Measurements from ENCODE around the gene UQCC3. TPM values are rescaled to one million over a fixed set of nuclear protein-coding genes. Genes with fewer than 3 reads are reported as not detected.
A peak's percentile ranks its signal among the peaks of the same experiment; 100 is the strongest.

Gene UQCC3
- total and polyA plus RNA-seq, 2 of the 13 experiments (the other 11 are each of a cell fraction or from before 2014, with no cell fraction given): 7.7 to 16.0 TPM

GRCh38 chr11:62671608-62672389 is at the start of gene UQCC3, which contains the start of gene LBHD1 (continued):
- TF ChIP-seq ZNF407 (CRISPR knock-in tag; IDR thresholded peaks at IDR 0.05; ENCODE audit: not compliant biosample characterization) (peak; percentile 30), MYPOP (CRISPR knock-in tag; IDR thresholded peaks at IDR 0.05) (peak; percentile 80), PRMT3 (CRISPR knock-in tag; IDR thresholded peaks at IDR 0.05; ENCODE audit: borderline replicate concordance, low read depth) (0 out of 2 replicates have a peak, but pooled peaks have one; percentile 56), NCOA1 (CRISPR knock-in tag; IDR thresholded peaks at IDR 0.05) (no peak), YEATS4 (CRISPR knock-in tag; IDR thresholded peaks at IDR 0.05; ENCODE audit: borderline replicate concordance) (peak; percentile 83), DRAP1 (CRISPR knock-in tag; IDR thresholded peaks at IDR 0.05) (peak; percentile 66), ZNF230 (CRISPR knock-in tag; IDR thresholded peaks at IDR 0.05) (no peak), ASH2L (IDR thresholded peaks at IDR 0.05; ENCODE audit: insufficient read length, low read depth, low read length) (peak; percentile 95), ZNF672 (CRISPR knock-in tag; IDR thresholded peaks at IDR 0.05) (0 out of 2 replicates have a peak, but pooled peaks have one; percentile 35), ZNF235 (CRISPR knock-in tag; IDR thresholded peaks at IDR 0.05; ENCODE audit: borderline replicate concordance) (no peak), TOE1 (CRISPR knock-in tag; IDR thresholded peaks at IDR 0.05) (peak; percentile 26; the same call in 1 of the 2 replicates), ZNF501 (CRISPR knock-in tag; IDR thresholded peaks at IDR 0.05) (peak; percentile 78; the same call in 1 of the 2 replicates), AGO1 (IDR thresholded peaks at IDR 0.05; ENCODE audit: low read depth, low read length, poor library complexity, severe bottlenecking) (peak; percentile 89), ZFAT (CRISPR knock-in tag; conservative IDR thresholded peaks at IDR 0.05) (no peak), TOPORS (CRISPR knock-in tag; IDR thresholded peaks at IDR 0.05) (no peak), ZNF430 (CRISPR knock-in tag; IDR thresholded peaks at IDR 0.05) (peak; percentile 84), MED8 (CRISPR knock-in tag; IDR thresholded peaks at IDR 0.05; ENCODE audit: insufficient replicate concordance) (no peak), TFE3 (CRISPR knock-in tag; IDR thresholded peaks at IDR 0.05) (no peak)
